Measurements from ENCODE around the gene NDNF. TPM values are rescaled to one million over a fixed set of nuclear protein-coding genes. Genes with fewer than 3 reads are reported as not detected.

NDNF gene
- total RNA-seq, 2 experiments from 2014 or later = 0.06 to 0.10 TPM

DNA sequence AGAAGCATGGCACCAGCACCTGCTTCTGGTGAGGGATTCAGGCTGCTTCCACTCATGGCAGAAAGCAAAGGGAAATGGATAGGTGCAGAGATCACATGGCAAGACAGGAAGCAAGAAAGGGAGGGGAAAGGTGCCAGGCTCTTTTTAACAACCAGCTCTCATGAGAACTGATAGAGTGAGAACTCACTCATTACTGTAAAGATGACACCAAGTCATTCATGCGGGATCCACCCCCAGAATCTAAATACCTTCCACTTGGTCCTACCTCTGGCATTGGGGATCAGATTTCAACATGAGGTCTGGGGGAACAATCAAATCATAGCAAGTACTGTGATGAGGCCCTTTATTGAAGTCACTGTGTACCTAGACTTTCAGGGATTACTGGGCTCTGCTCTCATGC, 77.8 kb downstream of the NDNF start:
- POLR2A ChIA-PET = no interaction called here
- Mint-ChIP-seq H3K9me3 (peaks cover 4% of the 10 kb centered on the region), H3K4me3 (no peak overlapping the region), H3K27ac (no peak overlapping the region), H3K4me1 (no peaks in the 10 kb centered on the region), H3K27me3 (no peaks in the 10 kb centered on the region), H3K36me3 (ENCODE audit: low read depth) (no peaks in the 10 kb centered on the region)
- DNase-seq = no peak
- CTCF ChIA-PET = no interaction called here

DNA sequence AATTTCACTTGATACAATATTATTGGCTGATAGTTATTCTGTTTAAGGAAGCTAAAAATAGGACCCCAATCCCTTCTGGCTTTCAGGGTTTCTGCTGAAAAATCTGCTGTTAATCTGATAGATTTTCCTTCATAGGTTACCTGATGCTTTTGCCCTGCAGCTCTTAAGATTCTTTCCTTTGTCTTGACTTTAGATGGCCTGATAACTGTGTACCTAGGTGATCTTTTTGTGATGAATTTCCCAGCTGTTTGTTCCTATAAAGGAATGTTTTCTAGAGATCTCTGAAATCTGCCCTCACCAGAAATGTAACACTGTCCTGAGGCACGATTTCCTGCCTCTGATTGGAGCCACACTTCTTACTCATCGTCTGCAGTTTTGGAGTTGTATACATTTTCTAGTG, 80.5 kb downstream of the NDNF start:
- CTCF ChIA-PET = no interaction called here
- H3K27me3 Mint-ChIP-seq = peaks cover 5% of the 10 kb centered on the region
- no peak overlapping the region for H3K27ac Mint-ChIP-seq
- H3K36me3 Mint-ChIP-seq (ENCODE audit: low read depth) = no peaks in the 10 kb centered on the region
- DNase-seq = no peak
- H3K4me3 Mint-ChIP-seq = no peak overlapping the region
- POLR2A ChIA-PET = no interaction called here
- H3K4me1 Mint-ChIP-seq = no peaks in the 10 kb centered on the region
- peaks cover 2% of the 10 kb centered on the region for H3K9me3 Mint-ChIP-seq

DNA sequence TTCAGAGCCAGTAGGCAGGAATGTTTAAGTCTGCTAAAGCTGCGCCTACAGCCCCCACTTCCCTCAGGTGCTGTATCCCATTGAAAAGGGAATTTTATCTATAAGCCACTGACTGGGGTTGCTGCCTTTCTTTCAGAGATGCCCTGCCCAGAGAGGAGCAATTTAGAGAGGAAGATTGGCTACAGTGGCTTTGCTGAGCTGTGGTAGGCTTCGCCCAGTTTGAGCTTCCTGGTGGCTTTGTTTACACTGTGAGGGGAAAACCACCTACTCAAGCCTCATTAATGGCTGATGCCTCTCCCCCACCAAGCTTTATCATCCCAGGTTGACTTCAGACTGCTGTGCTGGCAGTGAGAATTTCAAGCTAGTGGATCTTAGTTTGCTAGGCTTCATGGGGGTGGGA, 82.1 kb downstream of the NDNF start:
- no peaks in the 10 kb centered on the region for H3K4me1 Mint-ChIP-seq
- peaks cover 9% of the 10 kb centered on the region for H3K27me3 Mint-ChIP-seq
- H3K9me3 Mint-ChIP-seq = peaks cover 2% of the 10 kb centered on the region
- H3K36me3 Mint-ChIP-seq (ENCODE audit: low read depth) = no peaks in the 10 kb centered on the region
- CTCF ChIA-PET = interaction anchor here (0.6 to 0.8 kb wide), 2 partner anchors 13 to 127 kb away, joined by 3 read pairs; no protein-coding TSS in a partner anchor
- DNase-seq = no peak
- H3K27ac Mint-ChIP-seq = no peak overlapping the region
- POLR2A ChIA-PET = no interaction called here
- H3K4me3 Mint-ChIP-seq = no peak overlapping the region

Other genes with a start within 250 kb of the NDNF start
- not detected for gene PRDM5, start 149.8 kb downstream of the NDNF start, total RNA-seq
- gene TNIP3, start 91.8 kb upstream of the NDNF start, total RNA-seq = under 1 TPM; 0.74 to 0.75 TPM

Measured in activated CD4-positive, alpha-beta T cell treated with anti-CD3 and anti-CD28 coated beads, Interleukin-2, amount 10 ng/mL, durations not matched to agents 7 days and 5 days (primary cell).